SK-N-SH treated with all-trans-retinoic acid at 6 μM for 48 hours (cell line): ENCODE measurements around the gene DCTN4.

Experiments used
- ARNTL ChIP-seq: fragments of 450-650 bp; formaldehyde crosslinking; IDR thresholded peaks from 2 replicates; pipeline ENCODE4 v1.5.0; 2020; ENCODE audit warnings: low read depth, mild to moderate bottlenecking, moderate library complexity, borderline replicate concordance
- CSRNP3 ChIP-seq: fragments of 250-450 bp; sonication (Bioruptor Pico); IDR thresholded peaks from 2 replicates; pipeline ENCODE4 v1.5.1; 2021; ENCODE audit warnings: mild to moderate bottlenecking, moderate library complexity
- ESRRG ChIP-seq: fragments of 250-450 bp; sonication (Bioruptor Pico); IDR thresholded peaks from 2 replicates; pipeline ENCODE4 v1.6.1; 2021; ENCODE audit warnings: mild to moderate bottlenecking
- GLIS3 ChIP-seq: fragments of 250-450 bp; sonication (Bioruptor Pico); IDR thresholded peaks from 2 replicates; pipeline ENCODE4 v1.5.0; 2020; ENCODE audit warnings: mild to moderate bottlenecking, moderate library complexity
- OSR1 ChIP-seq: fragments of 250-450 bp; sonication (Bioruptor Pico); IDR thresholded peaks from 2 replicates; pipeline ENCODE4 v1.8.0; 2022; ENCODE audit warnings: moderate library complexity, mild to moderate bottlenecking, inconsistent platforms
- PPARA ChIP-seq: fragments of 250-450 bp; sonication (Bioruptor Pico); IDR thresholded peaks from 2 replicates; pipeline ENCODE4 v1.5.0; 2020; ENCODE audit warnings: mild to moderate bottlenecking, borderline replicate concordance
- TOX ChIP-seq: fragments of 250-450 bp; sonication (Bioruptor Pico); IDR thresholded peaks from 2 replicates; pipeline ENCODE4 v1.8.0; 2021; ENCODE audit warnings: mild to moderate bottlenecking, moderate library complexity, borderline replicate concordance
- TSHZ2 ChIP-seq: fragments of 250-450 bp; sonication (Bioruptor Pico); IDR thresholded peaks from 2 replicates; pipeline ENCODE4 v1.5.0; 2020; ENCODE audit warnings: mild to moderate bottlenecking, moderate library complexity
- ZFP3 ChIP-seq: fragments of 250-450 bp; sonication (Bioruptor Pico); IDR thresholded peaks from 2 replicates; pipeline ENCODE4 v1.5.0; 2020; ENCODE audit warnings: mild to moderate bottlenecking, moderate library complexity
- ZFP30 ChIP-seq: fragments of 450-650 bp; formaldehyde crosslinking; IDR thresholded peaks from 2 replicates; pipeline ENCODE4 v1.5.0; 2022; ENCODE audit warnings: mild to moderate bottlenecking, moderate library complexity
- ZNF565 ChIP-seq: fragments of 450-650 bp; formaldehyde crosslinking; conservative IDR thresholded peaks from 2 replicates; pipeline ENCODE4 v1.5.0; 2020; ENCODE audit warnings: low read depth, mild to moderate bottlenecking, moderate library complexity
- ZNF70 ChIP-seq: fragments of 450-650 bp; formaldehyde crosslinking; IDR thresholded peaks from 2 replicates; pipeline ENCODE4 v1.5.0; 2020; ENCODE audit warnings: mild to moderate bottlenecking, moderate library complexity

- TF ChIP-seq ESRRG (CRISPR knock-in tag) (no peak), ZFP30 (CRISPR knock-in tag) (no peak), PPARA (CRISPR knock-in tag) (no peak), ZNF70 (no peak), ZFP3 (CRISPR knock-in tag) (no peak), ZNF565 (CRISPR knock-in tag) (no peak), OSR1 (CRISPR knock-in tag) (no peak), CSRNP3 (CRISPR knock-in tag) (no peak), TOX (CRISPR knock-in tag) (no peak), GLIS3 (CRISPR knock-in tag) (no peak), TSHZ2 (CRISPR knock-in tag) (no peak), ARNTL (no peak)
Observed at GRCh38 chr5:150789450-150789849, 30.6 kb upstream of the DCTN4 start.
